ENCODE results near the gene HES6. TPM values are rescaled to one million over a fixed set of nuclear protein-coding genes. Genes with fewer than 3 reads are reported as not detected.

HES6 gene
- total RNA-seq, 1 experiment from 2014 or later, result 17.2 TPM

DNA sequence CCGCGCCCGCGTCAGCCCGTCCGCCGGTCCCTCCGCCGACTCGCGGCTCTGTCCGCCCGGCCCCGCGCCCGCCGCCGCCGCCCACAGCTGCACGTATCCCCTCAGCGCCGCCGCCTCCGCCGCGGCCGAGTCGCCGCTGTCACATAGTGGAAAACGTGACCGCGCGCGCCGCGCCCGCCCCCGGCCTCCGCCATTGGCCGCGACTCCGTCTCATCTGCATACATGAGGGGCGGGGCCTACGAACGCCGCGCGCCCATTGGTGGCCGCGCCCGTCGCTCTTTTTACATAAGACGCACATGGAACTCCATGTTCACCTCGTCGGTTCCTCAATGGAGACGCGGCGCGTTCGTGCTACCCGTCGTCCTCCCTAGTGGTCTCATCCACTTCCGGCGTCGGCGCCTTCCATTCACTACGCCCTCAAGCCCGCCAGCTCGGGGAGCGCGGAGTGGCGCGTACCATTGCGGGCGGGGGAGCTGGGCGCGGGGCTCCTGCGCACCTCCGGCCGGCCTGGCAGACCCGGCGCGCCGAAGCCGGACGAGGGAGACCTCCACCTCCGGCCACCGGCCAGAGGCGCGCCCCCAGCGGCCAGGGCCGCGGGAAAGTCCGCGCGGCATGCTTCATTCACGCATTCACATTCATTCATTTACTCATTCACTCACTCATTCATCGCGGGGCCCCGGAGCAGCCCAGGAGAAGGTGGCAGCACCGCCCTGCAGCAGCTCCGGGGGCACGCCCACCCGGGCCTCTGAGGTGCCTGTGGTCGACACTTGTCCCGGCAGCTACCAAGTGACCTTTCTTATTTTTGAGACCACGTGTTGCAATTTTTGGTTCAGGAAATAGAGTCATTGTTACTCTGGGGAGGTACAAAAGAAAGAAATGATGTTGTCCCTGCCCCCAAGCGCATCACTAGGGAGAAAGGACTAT lies 49.1 kb upstream of the HES6 start:
- no TSS peak for BruUV-seq (replicated peaks)
- ChIA-PET CTCF (interaction anchor here (0.6 kb wide), 1 partner anchor 199 kb away, joined by 3 read pairs; no protein-coding TSS in a partner anchor), POLR2A (ENCODE audit: low non-redundant PET) (interaction anchor here (0.7 kb wide), 1 partner anchor 153 kb away, joined by 3 read pairs; no protein-coding TSS in a partner anchor)
- no peak for TF ChIP-seq EZH2 (IDR thresholded peaks at IDR 0.05; ENCODE audit: borderline replicate concordance, low read depth, low read length, poor library complexity, severe bottlenecking)
- TF ChIP-seq, protein P1, sequence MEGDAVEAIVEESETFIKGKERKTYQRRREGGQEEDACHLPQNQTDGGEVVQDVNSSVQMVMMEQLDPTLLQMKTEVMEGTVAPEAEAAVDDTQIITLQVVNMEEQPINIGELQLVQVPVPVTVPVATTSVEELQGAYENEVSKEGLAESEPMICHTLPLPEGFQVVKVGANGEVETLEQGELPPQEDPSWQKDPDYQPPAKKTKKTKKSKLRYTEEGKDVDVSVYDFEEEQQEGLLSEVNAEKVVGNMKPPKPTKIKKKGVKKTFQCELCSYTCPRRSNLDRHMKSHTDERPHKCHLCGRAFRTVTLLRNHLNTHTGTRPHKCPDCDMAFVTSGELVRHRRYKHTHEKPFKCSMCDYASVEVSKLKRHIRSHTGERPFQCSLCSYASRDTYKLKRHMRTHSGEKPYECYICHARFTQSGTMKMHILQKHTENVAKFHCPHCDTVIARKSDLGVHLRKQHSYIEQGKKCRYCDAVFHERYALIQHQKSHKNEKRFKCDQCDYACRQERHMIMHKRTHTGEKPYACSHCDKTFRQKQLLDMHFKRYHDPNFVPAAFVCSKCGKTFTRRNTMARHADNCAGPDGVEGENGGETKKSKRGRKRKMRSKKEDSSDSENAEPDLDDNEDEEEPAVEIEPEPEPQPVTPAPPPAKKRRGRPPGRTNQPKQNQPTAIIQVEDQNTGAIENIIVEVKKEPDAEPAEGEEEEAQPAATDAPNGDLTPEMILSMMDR (conservative IDR thresholded peaks at IDR 0.05; ENCODE audit: low read depth, low read length), result no peak
- Histone ChIP-seq H3K27ac (ENCODE audit: low read depth, low read length, poor library complexity, severe bottlenecking) (peak overlapping the region; percentile 89), H3K27me3 (replicated peaks; ENCODE audit: insufficient read depth, low read depth, low read length, poor library complexity) (no peaks in the 10 kb centered on the region), H3K4me3 (ENCODE audit: low read depth, low read length, poor library complexity, severe bottlenecking) (peak overlapping the region; percentile 90), H3K4me1 (ENCODE audit: insufficient read depth, low read length, poor library complexity, severe bottlenecking) (peaks cover 15% of the 10 kb centered on the region), H3K36me3 (ENCODE audit: insufficient read depth, low read length, poor library complexity, severe bottlenecking) (no peaks in the 10 kb centered on the region), H3K9me3 (ENCODE audit: low read depth, low read length, poor library complexity, severe bottlenecking) (no peaks in the 10 kb centered on the region)
- intact Hi-C loops (cut with micrococcal nuclease; ENCODE audit: unreplicated experiment), result no loop called here
- DNase-seq (ENCODE audit: low spot score), result peak; percentile 99

DNA sequence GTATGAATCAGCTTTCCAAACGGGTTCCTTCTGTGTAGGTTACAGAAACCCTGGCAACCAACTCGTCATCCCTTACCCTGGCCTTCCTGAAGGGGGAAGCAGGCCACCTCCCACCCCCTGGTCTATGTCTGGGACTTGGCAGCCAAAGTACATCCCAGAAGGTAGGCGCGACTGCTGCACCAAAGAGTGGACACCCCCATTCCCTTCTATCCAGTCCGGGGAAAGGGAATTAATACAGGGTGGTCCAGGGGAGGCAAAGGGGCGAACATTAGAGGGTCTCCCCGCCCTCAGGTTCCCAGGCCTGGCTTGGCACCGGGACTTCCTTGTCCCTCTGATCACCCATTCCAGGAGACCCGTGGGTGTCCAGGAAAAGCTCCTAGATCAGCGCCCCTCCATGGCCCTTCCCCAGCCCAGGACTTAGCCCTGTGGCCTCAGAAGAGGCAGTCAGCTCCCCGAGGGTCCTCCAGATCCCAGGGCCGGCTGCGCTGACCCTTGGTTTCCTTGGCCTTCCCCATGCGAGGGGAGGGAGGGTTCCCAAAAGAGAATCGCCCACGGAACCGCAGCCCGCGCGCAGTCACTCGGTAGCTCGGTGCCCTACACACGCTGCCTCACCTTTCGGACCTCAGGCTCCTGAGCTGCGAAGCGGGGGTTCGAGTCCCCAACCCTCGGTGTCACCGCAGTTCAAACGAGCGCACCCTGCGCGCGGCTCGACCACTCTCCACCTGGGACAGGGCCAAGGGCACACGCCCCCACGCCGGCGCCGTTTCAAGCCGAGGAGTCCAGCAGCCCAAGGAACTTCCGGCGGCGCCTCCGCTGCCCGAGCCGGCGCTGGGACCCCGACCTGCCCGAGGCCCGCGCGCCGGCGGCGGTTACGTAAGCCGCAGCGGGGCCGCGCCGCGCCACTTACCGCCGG lies 48.2 kb upstream of the HES6 start, which contains the start of gene PER2:
PER2 (minus strand) TSS at position 874 of the 913 bp plus-strand sequence. CDS start 10,674 bp downstream, outside the sequence.
- intact Hi-C loops (cut with micrococcal nuclease; ENCODE audit: unreplicated experiment), result no loop called here
- Histone ChIP-seq H3K4me1 (ENCODE audit: insufficient read depth, low read length, poor library complexity, severe bottlenecking) (peaks cover 23% of the 10 kb centered on the region), H3K4me3 (ENCODE audit: low read depth, low read length, poor library complexity, severe bottlenecking) (peak within 1 kb of the TSS; percentile 90), H3K36me3 (ENCODE audit: insufficient read depth, low read length, poor library complexity, severe bottlenecking) (no peaks in the 10 kb centered on the region), H3K27ac (ENCODE audit: low read depth, low read length, poor library complexity, severe bottlenecking) (peak within 1 kb of the TSS; percentile 89), H3K9me3 (ENCODE audit: low read depth, low read length, poor library complexity, severe bottlenecking) (no peaks in the 10 kb centered on the region), H3K27me3 (replicated peaks; ENCODE audit: insufficient read depth, low read depth, low read length, poor library complexity) (no peaks in the 10 kb centered on the region)
- ChIA-PET POLR2A (ENCODE audit: low non-redundant PET) (no interaction called here), CTCF (no interaction called here)
- BruUV-seq (replicated peaks), result no TSS peak
- TF ChIP-seq, protein P1 (conservative IDR thresholded peaks at IDR 0.05; ENCODE audit: low read depth, low read length), result peak; percentile 15; the same call in 1 of the 2 replicates
- no peak for TF ChIP-seq EZH2 (IDR thresholded peaks at IDR 0.05; ENCODE audit: borderline replicate concordance, low read depth, low read length, poor library complexity, severe bottlenecking)
- peak; percentile 56 for DNase-seq (ENCODE audit: low spot score)

DNA sequence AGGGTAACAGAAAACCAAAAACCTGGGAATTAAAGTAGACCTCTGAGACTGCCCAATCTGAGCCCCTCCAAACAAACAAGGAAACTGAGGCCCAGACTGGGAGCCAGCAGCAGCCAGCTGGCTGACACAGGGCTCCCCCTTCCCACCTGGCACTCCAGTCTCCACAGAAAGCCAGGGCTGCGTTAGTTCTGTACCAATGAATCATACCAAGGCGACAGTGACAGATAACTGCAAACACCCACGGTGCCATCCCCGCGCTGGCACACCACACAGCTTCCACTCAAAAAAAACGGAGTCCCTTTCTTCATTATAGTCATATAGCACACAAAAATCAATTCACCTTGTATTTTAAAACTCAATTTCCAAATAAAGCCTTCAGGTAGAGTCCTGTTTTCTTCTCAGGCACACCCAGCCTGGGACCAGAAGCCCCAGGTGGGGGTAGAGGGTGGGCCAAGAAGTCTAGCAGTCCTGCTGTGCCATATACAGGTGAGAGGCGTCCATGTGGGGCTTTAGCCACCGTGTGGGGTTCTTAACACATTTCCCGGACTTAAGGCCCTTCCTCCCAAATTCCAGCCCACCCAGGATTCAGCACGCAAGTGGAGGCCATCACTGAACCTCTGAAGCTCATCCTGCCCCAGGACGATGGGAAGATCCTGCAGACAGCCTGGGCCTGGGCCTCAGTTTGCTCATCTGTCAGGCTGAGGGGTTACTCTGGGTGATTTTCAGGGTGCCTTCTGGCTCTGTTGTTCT lies 47.3 kb upstream of the HES6 start:
- peak overlapping the region; percentile 90 for H3K4me3 ChIP-seq (ENCODE audit: low read depth, low read length, poor library complexity, severe bottlenecking)
- DNase-seq (ENCODE audit: low spot score), result no peak
- BruUV-seq (replicated peaks), result no TSS peak
- intact Hi-C loops (cut with micrococcal nuclease; ENCODE audit: unreplicated experiment), result no loop called here
- no peaks in the 10 kb centered on the region for H3K27me3 ChIP-seq (replicated peaks; ENCODE audit: insufficient read depth, low read depth, low read length, poor library complexity)
- no peak for TF ChIP-seq EZH2 (IDR thresholded peaks at IDR 0.05; ENCODE audit: borderline replicate concordance, low read depth, low read length, poor library complexity, severe bottlenecking)
- TF ChIP-seq, protein P1 (conservative IDR thresholded peaks at IDR 0.05; ENCODE audit: low read depth, low read length), result no peak
- POLR2A ChIA-PET (ENCODE audit: low non-redundant PET), result no interaction called here
- CTCF ChIA-PET, result no interaction called here
- H3K4me1 ChIP-seq (ENCODE audit: insufficient read depth, low read length, poor library complexity, severe bottlenecking), result peaks cover 26% of the 10 kb centered on the region
- no peak overlapping the region for H3K27ac ChIP-seq (ENCODE audit: low read depth, low read length, poor library complexity, severe bottlenecking)
- no peaks in the 10 kb centered on the region for H3K9me3 ChIP-seq (ENCODE audit: low read depth, low read length, poor library complexity, severe bottlenecking)
- H3K36me3 ChIP-seq (ENCODE audit: insufficient read depth, low read length, poor library complexity, severe bottlenecking), result no peaks in the 10 kb centered on the region
